SJSA1 (cell line): ENCODE data around the gene PDE4C. TPM values are rescaled to one million over a fixed set of nuclear protein-coding genes. Genes with fewer than 3 reads are reported as not detected.
"Not testable (repeated sequence)": the region's sequence is repeated elsewhere in the genome, so short reads cannot be mapped to it uniquely, and the experiment has no call there.

Source experiments
- DNase-seq, 2 experiments: peaks; one replicate each; pipeline ENCODE4 v3.0.0-alpha.2; 2015 to 2020; ENCODE audit warnings: low spot score in 2 of 2, low read depth in 1 of 2
- H3K27ac ChIP-seq: fragments of 250-450 bp; sonication (Bioruptor Pico); 2 replicates; pipeline ENCODE4 v1.5.1; 2020; ENCODE audit warnings: mild to moderate bottlenecking, moderate library complexity
- H3K27me3 ChIP-seq: fragments of 250-450 bp; sonication (Bioruptor Pico); replicated peaks from 2 replicates; pipeline ENCODE4 v1.5.1; 2020; ENCODE audit warnings: mild to moderate bottlenecking, moderate library complexity
- H3K36me3 ChIP-seq: fragments of 250-450 bp; sonication (Bioruptor Pico); 2 replicates; pipeline ENCODE4 v1.5.1; 2020; ENCODE audit warnings: mild to moderate bottlenecking
- H3K4me1 ChIP-seq: fragments of 250-450 bp; sonication (Bioruptor Pico); replicated peaks from 2 replicates; pipeline ENCODE4 v1.6.1; 2021; ENCODE audit warnings: mild to moderate bottlenecking
- H3K4me3 ChIP-seq: fragments of 250-450 bp; sonication (Bioruptor Pico); 2 replicates; pipeline ENCODE4 v1.5.1; 2020; ENCODE audit warnings: mild to moderate bottlenecking
- H3K9me3 ChIP-seq: fragments of 250-450 bp; sonication (Bioruptor Pico); replicated peaks from 2 replicates; pipeline ENCODE4 v1.5.1; 2020; ENCODE audit warnings: mild to moderate bottlenecking
- total RNA-seq: library from RNA; depleted of rRNA; stranded (reverse); fragments of >200 nt; shearing (Covaris generic); gene quantifications from 2 replicates; pipeline ENCODE4 v1.2.3, GENCODE V29; 2014

PDE4C gene
- total RNA-seq, 1 experiment from 2014 or later, result not detected

DNA sequence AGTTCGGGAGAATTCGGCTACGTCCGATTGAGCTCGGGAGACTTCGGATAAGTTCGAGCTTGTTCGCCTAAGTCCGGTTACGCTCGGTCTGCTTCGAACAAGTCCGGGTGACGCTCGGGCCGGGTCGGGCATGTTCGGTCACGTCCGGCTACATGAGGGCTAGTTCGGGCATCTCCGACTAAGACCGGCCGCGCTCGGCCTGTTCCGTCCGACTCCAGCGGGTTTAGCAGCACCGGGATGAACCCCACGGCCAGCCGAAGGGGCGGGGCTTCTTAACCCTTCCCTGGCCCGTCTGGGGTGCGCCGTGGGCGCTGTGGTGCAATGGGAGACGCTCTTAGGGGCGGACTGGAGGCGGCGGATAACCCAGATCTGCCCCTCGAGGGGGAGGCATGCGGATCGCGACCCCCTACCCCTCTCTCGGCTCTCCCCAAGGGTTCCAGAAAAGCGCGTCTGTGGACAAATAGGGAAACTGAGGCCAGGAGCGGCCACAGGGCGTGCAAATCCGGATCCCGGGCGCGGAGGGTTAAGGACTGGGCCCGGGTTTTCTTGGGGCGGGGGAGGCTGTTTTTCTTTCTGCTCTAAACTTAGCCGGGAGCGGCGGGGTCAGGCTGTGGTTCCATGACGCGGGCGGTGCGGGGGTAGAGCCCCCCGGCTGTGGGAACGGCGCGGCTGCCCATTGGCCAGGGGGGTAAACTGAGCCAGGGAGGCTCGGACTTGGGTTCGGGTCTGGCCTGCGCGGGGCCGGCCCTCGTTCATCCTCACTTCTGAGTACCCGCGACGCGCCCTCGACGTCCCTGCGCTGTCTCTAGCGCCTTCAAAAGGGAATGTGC, 1.5 kb downstream of the PDE4C start:
- peak; percentile 73 to 97 for DNase-seq
- H3K4me3 ChIP-seq, result peak overlapping the region; percentile 24
- H3K4me1 ChIP-seq, result peaks cover 14% of the 10 kb centered on the region
- no peaks in the 10 kb centered on the region for H3K9me3 ChIP-seq
- no peak overlapping the region for H3K27ac ChIP-seq
- H3K36me3 ChIP-seq, result no peaks in the 10 kb centered on the region
- peaks cover 6% of the 10 kb centered on the region; the same call in 1 of the 2 replicates for H3K27me3 ChIP-seq

- Histone ChIP-seq H3K9me3 (no peaks in the 10 kb centered on the region), H3K27me3 (0 out of 2 replicates have a peak, but pooled peaks cover 2% of the 10 kb centered on the region), H3K36me3 (no peaks in the 10 kb centered on the region), H3K4me3 (peak overlapping the region; percentile 24), H3K27ac (no peak overlapping the region), H3K4me1 (peaks cover 14% of the 10 kb centered on the region)
- no peak for DNase-seq
Measured at GRCh38 chr19:18223860-18224524, 2.2 kb downstream of the PDE4C start.

- peaks cover 14% of the 10 kb centered on the region for H3K4me1 ChIP-seq
- DNase-seq, result no peak
- no peaks in the 10 kb centered on the region for H3K36me3 ChIP-seq
- H3K27ac ChIP-seq, result no peak overlapping the region
- no peaks in the 10 kb centered on the region for H3K9me3 ChIP-seq
- 0 out of 2 replicates have a peak, but pooled peaks cover 2% of the 10 kb centered on the region for H3K27me3 ChIP-seq
- no peak overlapping the region for H3K4me3 ChIP-seq
Measured at GRCh38 chr19:18221815-18222725, 4.2 kb downstream of the PDE4C start.

GRCh38 chr19:18220632-18221275, 5.5 kb downstream of the PDE4C start:
- Histone ChIP-seq H3K9me3 (no peaks in the 10 kb centered on the region), H3K27ac (no peak overlapping the region), H3K4me3 (no peak overlapping the region), H3K27me3 (0 out of 2 replicates have a peak, but pooled peaks cover 2% of the 10 kb centered on the region), H3K4me1 (peaks cover 11% of the 10 kb centered on the region), H3K36me3 (no peaks in the 10 kb centered on the region)
- DNase-seq, result no peak

GRCh38 chr19:18219911-18220631, 6.2 kb downstream of the PDE4C start:
- DNase-seq, result no peak
- Histone ChIP-seq H3K9me3 (no peaks in the 10 kb centered on the region), H3K4me3 (no peak overlapping the region), H3K36me3 (no peaks in the 10 kb centered on the region), H3K27me3 (0 out of 2 replicates have a peak, but pooled peaks cover 2% of the 10 kb centered on the region), H3K27ac (no peak overlapping the region), H3K4me1 (peaks cover 10% of the 10 kb centered on the region)

GRCh38 chr19:18218600-18218999, 7.6 kb downstream of the PDE4C start:
- Histone ChIP-seq H3K27ac (no peak overlapping the region), H3K4me3 (no peak overlapping the region), H3K36me3 (no peaks in the 10 kb centered on the region), H3K27me3 (0 out of 2 replicates have a peak, but pooled peaks cover 2% of the 10 kb centered on the region), H3K9me3 (no peaks in the 10 kb centered on the region), H3K4me1 (no peaks in the 10 kb centered on the region)
- DNase-seq, result no peak

GRCh38 chr19:18218159-18218558, 8.1 kb downstream of the PDE4C start:
- 0 out of 2 replicates have a peak, but pooled peaks cover 2% of the 10 kb centered on the region for H3K27me3 ChIP-seq
- H3K4me1 ChIP-seq, result no peaks in the 10 kb centered on the region
- no peak overlapping the region for H3K27ac ChIP-seq
- no peaks in the 10 kb centered on the region for H3K36me3 ChIP-seq
- no peaks in the 10 kb centered on the region for H3K9me3 ChIP-seq
- no peak for DNase-seq
- H3K4me3 ChIP-seq, result no peak overlapping the region

- no peak for DNase-seq
- H3K27me3 ChIP-seq, result 0 out of 2 replicates have a peak, but pooled peaks cover 2% of the 10 kb centered on the region
- H3K9me3 ChIP-seq, result no peaks in the 10 kb centered on the region
- H3K27ac ChIP-seq, result no peak overlapping the region
- H3K4me3 ChIP-seq, result no peak overlapping the region
- H3K36me3 ChIP-seq, result no peaks in the 10 kb centered on the region
- no peaks in the 10 kb centered on the region for H3K4me1 ChIP-seq
Measured at GRCh38 chr19:18216789-18217188, 9.4 kb downstream of the PDE4C start.

- no peaks in the 10 kb centered on the region for H3K4me1 ChIP-seq
- no peak overlapping the region for H3K27ac ChIP-seq
- no peak overlapping the region for H3K4me3 ChIP-seq
- no peaks in the 10 kb centered on the region for H3K36me3 ChIP-seq
- no peak for DNase-seq
- H3K27me3 ChIP-seq, result 0 out of 2 replicates have a peak, but pooled peaks cover 1% of the 10 kb centered on the region
- no peaks in the 10 kb centered on the region for H3K9me3 ChIP-seq
Measured at GRCh38 chr19:18214779-18215433, 11.3 kb downstream of the PDE4C start.

GRCh38 chr19:18211683-18212082, 14.6 kb downstream of the PDE4C start:
- Histone ChIP-seq H3K27me3 (no peaks in the 10 kb centered on the region), H3K27ac (no peak overlapping the region), H3K4me1 (0 out of 2 replicates have a peak, but pooled peaks cover 5% of the 10 kb centered on the region), H3K36me3 (no peaks in the 10 kb centered on the region), H3K9me3 (no peaks in the 10 kb centered on the region), H3K4me3 (no peak overlapping the region)
- no peak for DNase-seq

DNA sequence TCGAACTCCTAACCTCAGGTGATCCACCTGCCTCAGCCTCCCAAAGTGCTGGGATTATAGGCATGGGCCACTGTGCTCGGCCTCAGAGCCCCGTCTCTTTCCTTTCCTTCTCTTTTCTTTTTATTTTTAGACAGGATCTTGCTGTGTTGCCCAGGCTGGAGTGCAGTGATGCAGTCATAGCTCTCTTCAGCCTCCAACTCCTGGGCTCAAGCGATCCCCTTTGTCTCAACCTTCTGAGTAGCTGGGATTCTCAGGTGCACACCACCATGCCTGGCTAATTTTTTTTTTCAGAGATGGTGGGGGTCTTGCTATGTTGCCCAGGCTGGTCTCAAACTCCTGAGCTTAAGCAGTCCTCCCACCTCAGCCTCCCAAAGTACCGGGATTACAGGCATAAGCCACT, 16.3 kb downstream of the PDE4C start:
- H3K4me3 ChIP-seq, H3K9me3 ChIP-seq, DNase-seq, H3K27me3 ChIP-seq, H3K27ac ChIP-seq, H3K36me3 ChIP-seq: not testable (repeated sequence)
- H3K4me1 ChIP-seq, result peaks cover 12% of the 10 kb centered on the region
